Measurements from ENCODE around the gene DDB1.
A peak's percentile ranks its signal among the peaks of the same experiment; 100 is the strongest.

Gene DDB1

DNA sequence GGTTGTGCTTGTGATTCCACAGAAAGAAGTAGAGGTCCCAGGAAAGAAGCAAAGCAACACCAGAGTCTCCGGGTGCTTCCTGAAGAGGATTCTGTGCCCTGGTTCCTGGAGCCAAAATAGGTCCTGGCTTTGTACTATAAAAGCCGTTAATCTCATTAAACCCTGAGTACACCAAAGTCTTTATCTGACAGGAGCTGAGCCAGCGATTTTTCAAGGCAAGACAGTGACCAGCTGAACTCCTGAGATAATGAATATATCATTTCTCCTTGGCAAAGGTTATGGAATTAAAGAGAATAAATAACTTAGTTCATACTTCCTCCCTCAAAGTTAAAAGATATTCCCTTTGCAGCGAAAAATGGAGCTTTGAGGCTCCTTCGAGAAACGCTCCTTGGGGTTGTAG, 34.5 kb upstream of the DDB1 start:
- Histone ChIP-seq H3K27ac (ENCODE audit: low read depth, low read length) (no peak overlapping the region), H3K4me2 (ENCODE audit: low read length) (no peak overlapping the region), H3K79me2 (ENCODE audit: control insufficient read depth, low read length) (peaks cover 27% of the 10 kb centered on the region), H3F3A (ENCODE audit: control insufficient read depth, insufficient read depth) (0 out of 2 replicates have a peak, but pooled peaks cover 5% of the 10 kb centered on the region), H3K36me3 (ENCODE audit: control insufficient read depth, low read length) (peaks cover 86% of the 10 kb centered on the region), H3K9me3 (ENCODE audit: control insufficient read depth, insufficient read depth, low read length) (peaks cover 5% of the 10 kb centered on the region; the same call in 1 of the 2 replicates), H3K27me3 (ENCODE audit: control insufficient read depth, low read length) (no peaks in the 10 kb centered on the region), H3K4me3 (ENCODE audit: low read length) (no peak overlapping the region), H3K4me1 (ENCODE audit: control insufficient read depth, low read length) (peaks cover 11% of the 10 kb centered on the region), H3K9me2 (replicated peaks; ENCODE audit: control insufficient read depth, low read length) (no peaks in the 10 kb centered on the region), H4K20me1 (ENCODE audit: control insufficient read depth, insufficient read depth, low read depth, low read length) (no peaks in the 10 kb centered on the region; the same call in 1 of the 2 replicates)
- TF ChIP-seq, protein P1, sequence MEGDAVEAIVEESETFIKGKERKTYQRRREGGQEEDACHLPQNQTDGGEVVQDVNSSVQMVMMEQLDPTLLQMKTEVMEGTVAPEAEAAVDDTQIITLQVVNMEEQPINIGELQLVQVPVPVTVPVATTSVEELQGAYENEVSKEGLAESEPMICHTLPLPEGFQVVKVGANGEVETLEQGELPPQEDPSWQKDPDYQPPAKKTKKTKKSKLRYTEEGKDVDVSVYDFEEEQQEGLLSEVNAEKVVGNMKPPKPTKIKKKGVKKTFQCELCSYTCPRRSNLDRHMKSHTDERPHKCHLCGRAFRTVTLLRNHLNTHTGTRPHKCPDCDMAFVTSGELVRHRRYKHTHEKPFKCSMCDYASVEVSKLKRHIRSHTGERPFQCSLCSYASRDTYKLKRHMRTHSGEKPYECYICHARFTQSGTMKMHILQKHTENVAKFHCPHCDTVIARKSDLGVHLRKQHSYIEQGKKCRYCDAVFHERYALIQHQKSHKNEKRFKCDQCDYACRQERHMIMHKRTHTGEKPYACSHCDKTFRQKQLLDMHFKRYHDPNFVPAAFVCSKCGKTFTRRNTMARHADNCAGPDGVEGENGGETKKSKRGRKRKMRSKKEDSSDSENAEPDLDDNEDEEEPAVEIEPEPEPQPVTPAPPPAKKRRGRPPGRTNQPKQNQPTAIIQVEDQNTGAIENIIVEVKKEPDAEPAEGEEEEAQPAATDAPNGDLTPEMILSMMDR (IDR thresholded peaks at IDR 0.05; ENCODE audit: low read depth, low read length, poor library complexity, severe bottlenecking) = no peak
- TF ChIP-seq EZH2phosphoT487 (IDR thresholded peaks at IDR 0.05; ENCODE audit: borderline replicate concordance, low read length) = no peak

DNA sequence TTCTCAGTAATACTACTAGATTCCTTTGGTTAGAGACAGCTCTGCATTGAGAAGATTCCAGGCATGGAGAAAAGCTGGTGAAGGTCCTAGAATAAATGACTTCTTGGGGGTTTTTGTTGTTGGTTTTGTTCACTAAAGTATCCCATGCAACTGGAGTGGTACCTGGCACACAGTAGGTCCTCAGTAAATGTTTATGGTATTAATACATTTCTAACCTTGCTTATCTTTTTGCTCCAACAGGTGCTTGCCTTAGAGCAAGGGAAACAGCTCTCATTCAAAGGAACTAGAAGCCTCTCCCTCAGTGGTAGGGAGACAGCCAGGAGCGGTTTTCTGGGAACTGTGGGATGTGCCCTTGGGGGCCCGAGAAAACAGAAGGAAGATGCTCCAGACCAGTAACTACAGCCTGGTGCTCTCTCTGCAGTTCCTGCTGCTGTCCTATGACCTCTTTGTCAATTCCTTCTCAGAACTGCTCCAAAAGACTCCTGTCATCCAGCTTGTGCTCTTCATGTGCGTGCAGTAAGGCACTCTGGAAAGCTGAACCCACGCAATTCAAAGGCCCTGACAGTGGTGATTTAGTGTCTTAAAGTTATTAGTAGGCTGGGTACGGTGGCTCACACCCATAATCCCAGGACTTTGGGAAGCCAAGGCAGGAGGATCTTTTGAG, 31.2 kb upstream of the DDB1 start:
- H3K4me2 ChIP-seq (ENCODE audit: low read length) = peak overlapping the region; percentile 98
- peak overlapping the region; percentile 99; the same call in 1 of the 2 replicates for H3K4me3 ChIP-seq (ENCODE audit: low read length)

DNA sequence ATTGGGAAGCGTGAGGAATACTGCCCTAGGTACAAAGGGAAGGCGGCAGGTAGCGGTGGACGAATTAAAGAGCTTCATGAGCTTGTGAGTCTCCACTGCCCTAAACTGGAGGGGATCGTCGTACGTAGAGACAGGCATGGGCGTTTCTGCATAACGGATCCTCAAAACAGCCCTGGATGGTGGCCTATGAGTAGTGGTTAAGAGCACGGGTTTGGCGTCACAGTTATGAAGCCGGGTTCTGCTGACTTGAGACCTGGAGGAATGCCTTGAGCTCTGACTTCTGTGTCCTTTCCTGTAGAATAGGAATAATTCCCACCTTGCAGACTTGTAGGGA, 29.6 kb upstream of the DDB1 start:
- Histone ChIP-seq H3K9me2 (replicated peaks; ENCODE audit: control insufficient read depth, low read length) (no peaks in the 10 kb centered on the region), H3K4me3 (ENCODE audit: low read length) (peak overlapping the region; percentile 99), H3K79me2 (ENCODE audit: control insufficient read depth, low read length) (peaks cover 66% of the 10 kb centered on the region), H3K4me2 (ENCODE audit: low read length) (peak overlapping the region; percentile 98), H3K9me3 (ENCODE audit: control insufficient read depth, insufficient read depth, low read length) (no peaks in the 10 kb centered on the region), H3F3A (ENCODE audit: control insufficient read depth, insufficient read depth) (peaks cover 30% of the 10 kb centered on the region), H4K20me1 (ENCODE audit: control insufficient read depth, insufficient read depth, low read depth, low read length) (no peaks in the 10 kb centered on the region; the same call in 1 of the 2 replicates), H3K27ac (ENCODE audit: low read depth, low read length) (peak overlapping the region; percentile 98), H3K27me3 (ENCODE audit: control insufficient read depth, low read length) (no peaks in the 10 kb centered on the region), H3K36me3 (ENCODE audit: control insufficient read depth, low read length) (peaks cover 75% of the 10 kb centered on the region), H3K4me1 (ENCODE audit: control insufficient read depth, low read length) (peaks cover 40% of the 10 kb centered on the region)
- TF ChIP-seq, protein P1 (IDR thresholded peaks at IDR 0.05; ENCODE audit: low read depth, low read length, poor library complexity, severe bottlenecking) = no peak
- no peak for TF ChIP-seq EZH2phosphoT487 (IDR thresholded peaks at IDR 0.05; ENCODE audit: borderline replicate concordance, low read length)

More for the DNA sequence above, 31.2 kb upstream of the DDB1 start:
- Histone ChIP-seq H3K4me1 (ENCODE audit: control insufficient read depth, low read length) (peaks cover 24% of the 10 kb centered on the region), H3K79me2 (ENCODE audit: control insufficient read depth, low read length) (peaks cover 60% of the 10 kb centered on the region), H3K27ac (ENCODE audit: low read depth, low read length) (no peak overlapping the region), H3K36me3 (ENCODE audit: control insufficient read depth, low read length) (peaks cover 85% of the 10 kb centered on the region), H3K9me2 (replicated peaks; ENCODE audit: control insufficient read depth, low read length) (no peaks in the 10 kb centered on the region), H4K20me1 (ENCODE audit: control insufficient read depth, insufficient read depth, low read depth, low read length) (no peaks in the 10 kb centered on the region; the same call in 1 of the 2 replicates), H3F3A (ENCODE audit: control insufficient read depth, insufficient read depth) (peaks cover 17% of the 10 kb centered on the region), H3K9me3 (ENCODE audit: control insufficient read depth, insufficient read depth, low read length) (no peaks in the 10 kb centered on the region), H3K27me3 (ENCODE audit: control insufficient read depth, low read length) (no peaks in the 10 kb centered on the region)
- TF ChIP-seq EZH2phosphoT487 (IDR thresholded peaks at IDR 0.05; ENCODE audit: borderline replicate concordance, low read length) = no peak
- TF ChIP-seq, protein P1 (IDR thresholded peaks at IDR 0.05; ENCODE audit: low read depth, low read length, poor library complexity, severe bottlenecking) = no peak
